Activated naive CD8-positive, alpha-beta T cell treated with anti-CD3 and anti-CD28 coated beads, Interleukin-2, amount 50 U/mL, for 16 hours (primary cell): ENCODE measurements around the gene INIP.

Experiments used
- DNase-seq: peaks from one replicate; pipeline ENCODE4 v3.0.0-alpha.2; 2020; ENCODE audit warnings: low read depth, low spot score

Gene INIP

DNA sequence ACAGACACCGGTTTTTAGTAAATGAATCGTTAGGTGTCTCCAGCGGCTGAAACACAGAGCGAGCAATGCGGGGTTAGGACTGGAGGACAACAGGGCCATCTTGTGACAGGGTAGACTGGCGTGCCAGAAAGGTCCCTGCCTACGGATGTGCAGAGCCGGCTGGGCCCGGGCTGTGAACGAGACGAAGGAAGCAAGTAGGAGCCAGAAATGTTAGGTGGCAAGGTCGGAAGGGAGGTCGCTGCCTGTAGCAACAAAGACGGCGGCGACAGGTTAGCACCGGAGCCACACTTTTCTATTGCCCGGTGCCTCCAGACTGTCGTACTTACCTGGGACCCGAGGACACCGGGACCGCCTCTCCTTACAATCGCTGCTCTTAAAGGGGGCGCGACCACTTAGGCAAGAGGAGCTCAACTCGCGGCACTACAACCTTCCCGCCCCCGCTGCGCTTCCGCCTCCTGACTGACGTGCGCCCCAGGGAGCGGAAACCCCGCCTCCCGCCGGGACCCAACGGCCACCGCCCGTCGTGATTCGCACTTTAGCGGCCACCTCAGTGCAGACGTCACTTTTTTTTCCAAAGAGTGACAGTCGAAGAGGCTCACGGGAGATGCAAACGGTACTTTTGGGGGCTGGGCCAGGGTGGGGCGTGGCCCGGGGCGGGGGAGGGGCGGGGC, at the start of gene INIP:
Gene INIP (minus strand): TSS at position 457 of the 671 bp plus-strand sequence. CDS start 1,632 bp downstream, outside the sequence.
- DNase-seq: peak; percentile 96

GRCh38 chr9:112765281-112765680, 47.4 kb upstream of the INIP start:
- no peak for DNase-seq

GRCh38 chr9:112764837-112765236, 46.9 kb upstream of the INIP start:
- DNase-seq: no peak

DNA sequence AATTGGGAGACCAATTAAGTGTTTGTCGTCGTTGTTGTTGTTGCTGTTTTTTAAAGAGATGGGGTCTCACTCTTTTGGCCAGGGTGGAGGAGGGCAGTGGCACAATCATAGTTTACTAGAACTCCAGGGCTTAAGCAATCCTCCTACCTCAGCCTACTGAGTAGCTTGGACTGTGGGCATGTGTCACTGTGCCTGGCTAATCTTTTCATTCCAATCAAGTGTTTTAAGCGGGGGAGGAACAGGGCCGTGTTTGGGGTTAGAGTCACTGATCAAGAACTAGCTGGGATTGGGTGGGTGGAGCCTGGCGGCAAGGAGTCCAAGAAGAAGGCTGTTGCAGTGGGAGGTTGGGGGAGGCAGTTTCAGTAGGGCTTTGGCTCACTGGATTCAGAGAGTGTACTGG, 46.4 kb upstream of the INIP start:
- DNase-seq: no peak

GRCh38 chr9:112762726-112763518, 45.0 kb upstream of the INIP start:
- no peak for DNase-seq

DNA sequence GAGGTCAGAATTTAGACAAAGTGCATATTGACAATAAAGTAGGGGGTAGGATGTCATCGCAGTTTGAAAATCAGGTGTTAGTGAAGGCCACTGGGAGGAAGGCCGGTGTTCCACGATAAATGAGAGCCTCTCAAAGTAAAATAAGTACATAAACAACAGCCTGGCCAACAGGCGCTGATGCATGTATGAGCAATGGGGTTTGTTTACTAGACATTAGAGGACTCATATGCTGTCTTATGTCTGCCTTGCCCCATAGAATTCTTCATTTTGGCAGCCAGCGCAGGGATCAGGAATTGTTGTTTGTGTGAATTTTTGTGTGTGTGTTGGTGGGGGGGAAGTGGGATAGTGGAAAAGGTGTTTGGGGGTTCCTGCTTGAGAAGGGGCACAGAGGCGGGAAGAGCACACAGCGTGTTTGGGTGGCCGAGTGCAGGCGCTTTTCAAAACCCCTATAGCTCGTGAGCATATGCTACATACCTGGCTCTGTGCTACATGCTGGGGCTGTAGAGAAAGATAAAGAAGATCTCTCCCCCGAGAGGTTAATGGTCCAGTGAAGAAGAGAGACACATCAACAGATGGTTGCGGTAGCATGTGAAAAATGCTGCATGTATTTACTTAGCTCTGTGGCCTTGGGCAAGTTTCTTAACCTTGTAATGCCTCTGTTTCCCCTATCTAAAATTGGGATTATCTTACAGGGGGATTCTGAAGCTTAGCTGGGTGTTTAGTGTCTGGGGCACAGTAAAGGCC, 44.2 kb upstream of the INIP start:
- DNase-seq: no peak

DNA sequence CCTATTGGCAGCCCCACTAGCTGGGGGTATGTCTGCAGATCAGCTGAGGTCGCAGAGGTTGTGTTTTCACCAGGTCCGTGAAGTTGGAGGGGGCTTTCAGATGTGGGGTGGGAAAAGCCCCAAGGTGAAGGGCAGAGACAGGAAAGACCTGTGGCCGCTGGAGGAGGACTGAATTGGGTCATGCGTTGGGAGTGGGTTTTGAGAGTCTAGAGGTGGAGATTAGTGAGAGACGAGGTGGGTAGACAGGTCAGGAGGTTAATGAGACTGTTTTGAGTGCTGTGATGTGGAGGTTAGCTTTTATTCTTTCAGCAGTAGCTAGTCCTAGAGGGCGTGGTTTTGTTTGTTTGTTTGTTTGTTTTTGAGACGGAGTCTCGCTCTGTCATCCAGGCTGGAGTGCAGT, 42.9 kb upstream of the INIP start:
- no peak for DNase-seq

GRCh38 chr9:112757940-112758339, 40.0 kb upstream of the INIP start:
- no peak for DNase-seq

- DNase-seq: no peak
Measured at GRCh38 chr9:112757282-112757883, 39.5 kb upstream of the INIP start.

GRCh38 chr9:112755675-112756074, 37.8 kb upstream of the INIP start:
- DNase-seq: no peak

DNA sequence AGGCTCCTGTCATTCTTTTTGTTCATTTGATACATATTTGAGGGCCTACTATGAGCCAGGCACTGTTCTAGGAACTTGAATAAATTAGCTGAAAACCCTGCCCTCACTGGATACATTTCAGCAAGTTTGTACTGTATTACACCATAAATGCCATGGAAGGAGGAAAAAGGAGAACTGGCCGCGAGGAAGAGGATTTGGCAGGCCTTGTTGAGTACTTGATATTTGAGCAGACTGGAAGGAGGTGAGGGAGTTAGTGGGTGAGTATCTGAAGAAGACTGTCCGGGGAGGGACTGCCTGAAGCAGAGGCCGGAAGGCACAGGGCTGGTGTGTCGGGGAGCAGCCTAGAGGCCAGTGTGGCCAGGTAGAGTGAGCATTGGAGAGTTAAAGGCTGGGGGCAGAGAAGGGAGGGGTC, 37.1 kb upstream of the INIP start:
- DNase-seq: no peak

GRCh38 chr9:112754578-112754977, 36.7 kb upstream of the INIP start:
- DNase-seq: no peak

DNA sequence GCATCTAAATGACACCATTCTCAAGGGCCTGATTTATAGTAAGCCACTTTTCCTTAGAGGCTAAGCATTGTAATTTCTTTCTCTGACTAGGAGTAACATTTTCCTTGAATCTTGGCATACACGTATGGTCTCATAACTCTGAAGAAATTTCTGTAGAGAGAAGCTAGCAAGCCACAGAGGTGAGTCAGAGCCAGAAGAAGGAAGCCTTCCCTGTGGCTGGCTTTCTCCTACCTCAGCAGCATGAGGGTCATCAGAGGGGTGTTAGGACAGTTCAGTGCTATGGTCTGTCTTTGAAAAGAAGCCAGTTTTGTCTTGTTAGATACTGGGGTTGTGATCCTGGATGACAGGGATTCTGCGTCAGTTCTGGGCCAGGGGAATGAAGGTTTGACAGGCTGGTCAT, 35.8 kb upstream of the INIP start:
- no peak for DNase-seq

DNA sequence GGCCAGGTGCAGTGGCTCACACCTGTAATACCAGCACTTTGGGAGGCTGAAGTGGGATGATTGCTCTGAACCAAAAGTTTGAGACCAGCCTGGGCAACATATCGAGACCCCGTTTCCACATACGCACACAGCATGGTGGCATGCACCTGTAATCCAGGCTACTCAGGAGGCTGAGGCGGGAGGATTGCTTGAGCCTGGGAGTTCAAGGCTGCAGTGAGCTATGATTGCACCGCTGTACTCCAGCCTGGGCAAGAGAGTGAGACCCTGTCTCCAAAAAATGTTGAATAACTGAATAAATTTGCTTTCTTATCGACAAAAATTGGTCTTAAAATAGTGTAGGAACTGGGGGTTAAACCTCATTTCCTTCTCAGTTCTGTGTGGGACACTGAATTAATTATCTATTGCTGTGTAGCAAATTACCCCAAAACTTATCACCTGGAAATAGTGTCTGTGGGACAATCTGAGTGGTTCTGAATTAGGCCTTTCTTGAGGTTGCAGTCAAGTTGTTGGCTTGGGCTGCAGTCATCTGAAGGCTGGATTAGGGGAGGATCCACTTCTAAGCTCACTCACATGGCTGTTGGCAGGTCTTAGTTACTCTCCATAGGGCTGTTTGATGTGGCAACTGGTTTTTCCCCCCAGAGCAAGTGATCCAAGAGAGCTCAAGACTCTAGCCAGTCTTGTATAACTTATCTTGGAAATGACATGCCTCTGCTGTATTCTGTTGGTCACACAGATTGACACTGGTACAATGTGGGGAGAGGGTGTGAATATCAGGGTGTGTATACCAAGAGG, 34.6 kb upstream of the INIP start:
- no peak for DNase-seq

DNA sequence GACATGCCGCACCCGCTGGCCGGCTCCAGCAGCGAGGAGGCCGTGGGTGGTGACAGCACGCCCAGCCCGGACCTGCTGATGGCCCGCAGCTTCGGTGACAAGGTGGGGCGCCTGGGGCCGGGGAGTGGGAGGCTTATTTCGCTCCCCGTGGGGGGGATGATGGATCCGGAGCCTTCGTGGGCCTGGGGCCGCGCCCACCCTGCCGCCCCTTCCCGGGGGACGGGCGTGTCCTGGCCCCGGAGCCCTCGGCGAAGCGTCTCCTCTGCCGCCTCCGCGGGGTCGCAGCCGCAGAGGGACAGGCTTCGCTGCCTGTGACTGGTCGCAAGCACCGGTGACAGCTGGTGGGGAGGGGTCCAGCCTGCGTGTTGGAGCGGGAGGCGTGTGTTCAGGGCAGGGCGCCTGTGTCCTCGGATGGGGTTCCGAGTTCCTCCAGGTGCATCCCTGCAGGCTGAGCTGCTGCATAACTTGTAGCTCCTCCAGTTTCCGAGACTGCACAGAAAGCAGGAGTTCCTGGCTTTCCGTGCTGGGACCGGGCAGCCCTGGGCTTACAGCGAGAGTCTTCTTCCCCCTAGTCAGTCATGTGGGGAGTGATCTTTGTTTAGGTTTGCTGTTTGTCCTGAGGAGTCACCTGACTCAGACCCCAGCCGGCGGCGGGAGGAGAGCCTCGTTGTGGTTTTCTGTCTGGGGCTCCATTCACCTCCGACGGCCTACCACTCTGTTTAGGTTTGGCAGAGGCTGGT, 33.3 kb upstream of the INIP start:
- no peak for DNase-seq

DNA sequence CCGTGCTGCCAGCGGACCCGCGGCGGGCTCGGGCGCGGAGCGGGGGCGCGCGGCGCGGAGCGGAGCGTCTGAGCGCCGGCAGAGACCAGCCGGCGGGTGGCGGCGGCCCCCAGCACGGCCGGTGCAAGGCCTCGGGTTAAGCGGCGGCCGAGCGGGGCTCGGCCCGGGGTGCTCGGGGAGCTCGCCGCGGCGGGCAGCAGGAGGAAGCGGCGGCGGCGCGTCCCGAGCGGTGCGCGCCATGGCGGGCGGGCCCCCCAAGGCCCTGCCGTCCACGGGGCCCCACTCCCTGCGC, 32.8 kb upstream of the INIP start:
- DNase-seq: no peak

GRCh38 chr9:112750016-112750763, 32.3 kb upstream of the INIP start, which contains the start of gene SNX30:
Gene SNX30 (plus strand): TSS chr9:112750760. CDS start chr9:112751002, 242 bp downstream.
- DNase-seq: peak; percentile 35

DNA sequence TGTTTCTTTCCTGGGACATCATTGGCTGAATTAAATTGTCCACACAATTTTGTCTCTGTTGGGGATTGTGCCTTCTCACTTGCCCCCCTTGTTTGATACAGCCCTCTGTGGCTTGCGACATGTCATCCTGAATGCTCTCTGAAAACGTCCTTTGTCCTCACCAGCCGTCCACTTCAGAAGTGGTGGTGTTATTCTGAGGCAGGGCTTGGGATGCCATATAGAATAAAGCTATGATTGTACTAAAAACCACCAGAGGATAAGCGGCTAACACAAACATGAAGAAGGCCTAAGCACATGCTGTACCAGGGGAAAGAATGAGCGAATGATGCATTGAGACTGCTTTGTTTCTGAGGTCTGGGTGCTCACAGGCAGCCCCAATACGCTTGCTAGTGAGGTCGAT, 29.2 kb upstream of the INIP start:
- DNase-seq: no peak

DNA sequence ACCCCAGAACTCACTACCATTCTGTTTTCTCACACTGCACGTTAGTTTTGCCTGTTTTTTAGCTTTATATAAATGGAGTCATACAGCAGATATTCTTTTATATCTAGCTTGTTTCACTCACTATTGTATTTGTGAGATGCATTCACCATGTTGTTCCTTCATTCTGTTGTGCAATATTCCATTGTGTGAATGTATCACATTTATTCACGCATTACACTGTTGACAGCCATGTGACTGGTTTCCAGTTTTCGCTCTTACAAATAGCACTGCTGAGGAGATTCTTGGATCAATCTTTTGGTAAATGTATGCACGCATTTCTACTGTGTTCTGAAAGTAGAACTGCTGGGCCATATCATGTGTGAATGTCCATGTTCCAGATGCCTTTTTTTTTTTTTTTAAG, 26.3 kb upstream of the INIP start:
- DNase-seq: no peak
